ENCODE measurements around the gene LPCAT2.

Gene LPCAT2

GRCh38 chr16:55508941-55509931, at the start of gene LPCAT2:
Gene LPCAT2, plus strand, starts transcription at chr16:55509072. Its CDS starts 110 bp downstream, at chr16:55509182.
- peaks cover 3% of the 10 kb centered on the region for H3K4me1 Mint-ChIP-seq (ENCODE audit: low read depth)
- peaks cover 19% of the 10 kb centered on the region for H3K27me3 Mint-ChIP-seq
- H3K36me3 Mint-ChIP-seq, result no peaks in the 10 kb centered on the region
- H3K9me3 Mint-ChIP-seq (ENCODE audit: low read depth), result peaks cover 9% of the 10 kb centered on the region
- peak within 1 kb of the TSS; percentile 75 for H3K4me3 Mint-ChIP-seq
- no peak within 1 kb of the TSS for H3K27ac Mint-ChIP-seq

- Mint-ChIP-seq H3K36me3 (no peaks in the 10 kb centered on the region), H3K9me3 (ENCODE audit: low read depth) (no peaks in the 10 kb centered on the region), H3K4me3 (no peak overlapping the region), H3K4me1 (ENCODE audit: low read depth) (no peaks in the 10 kb centered on the region), H3K27ac (no peak overlapping the region), H3K27me3 (peaks cover 4% of the 10 kb centered on the region)
Measured at GRCh38 chr16:55462241-55462640, 46.6 kb upstream of the LPCAT2 start.

- no peaks in the 10 kb centered on the region for H3K36me3 Mint-ChIP-seq
- H3K4me1 Mint-ChIP-seq (ENCODE audit: low read depth), result no peaks in the 10 kb centered on the region
- no peak overlapping the region for H3K4me3 Mint-ChIP-seq
- no peak overlapping the region for H3K27ac Mint-ChIP-seq
- H3K9me3 Mint-ChIP-seq (ENCODE audit: low read depth), result no peaks in the 10 kb centered on the region
- H3K27me3 Mint-ChIP-seq, result peaks cover 4% of the 10 kb centered on the region
Measured at GRCh38 chr16:55464375-55464774, 44.5 kb upstream of the LPCAT2 start.

DNA sequence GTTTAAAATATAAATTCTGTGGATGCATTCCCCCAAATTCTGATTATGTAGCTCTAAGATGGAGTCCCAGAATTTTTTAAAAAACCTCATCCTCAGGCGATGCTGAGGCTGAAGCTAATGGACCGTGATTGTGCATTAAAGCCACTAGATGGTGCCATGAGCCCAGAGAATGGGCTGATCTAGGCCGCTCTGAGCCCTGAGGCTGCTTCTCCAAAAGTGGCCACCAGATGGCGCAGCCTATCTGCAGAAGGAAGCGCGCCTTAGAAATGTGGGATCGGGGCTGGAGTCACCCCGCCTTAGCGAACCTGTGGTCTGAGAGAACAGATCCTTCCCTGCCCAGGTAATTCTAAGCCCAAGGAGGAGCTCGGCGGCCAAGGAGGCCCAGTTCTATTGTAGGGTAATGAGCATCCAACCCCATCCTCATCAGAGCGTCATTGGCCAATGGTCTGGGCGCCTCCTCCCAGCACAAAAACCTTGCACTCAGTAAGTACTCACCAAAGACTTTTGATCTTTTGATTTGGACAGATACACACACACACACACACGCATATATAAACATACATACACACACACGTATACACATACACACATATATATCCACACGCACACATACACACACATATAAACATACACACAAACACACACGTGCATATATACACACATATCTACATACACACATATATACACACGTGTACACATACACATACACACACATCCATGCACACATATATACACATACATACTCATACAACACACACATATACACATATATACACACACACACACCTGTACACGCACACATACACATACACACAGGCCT, 43.6 kb upstream of the LPCAT2 start:
- no peak overlapping the region for H3K4me3 Mint-ChIP-seq
- no peaks in the 10 kb centered on the region for H3K9me3 Mint-ChIP-seq (ENCODE audit: low read depth)
- no peaks in the 10 kb centered on the region for H3K36me3 Mint-ChIP-seq
- no peaks in the 10 kb centered on the region for H3K4me1 Mint-ChIP-seq (ENCODE audit: low read depth)
- peaks cover 4% of the 10 kb centered on the region for H3K27me3 Mint-ChIP-seq
- H3K27ac Mint-ChIP-seq, result no peak overlapping the region

- Mint-ChIP-seq H3K27ac (no peak overlapping the region), H3K9me3 (ENCODE audit: low read depth) (no peaks in the 10 kb centered on the region), H3K27me3 (peaks cover 4% of the 10 kb centered on the region), H3K4me3 (no peak overlapping the region), H3K36me3 (no peaks in the 10 kb centered on the region), H3K4me1 (ENCODE audit: low read depth) (no peaks in the 10 kb centered on the region)
Measured at GRCh38 chr16:55466209-55466608, 42.7 kb upstream of the LPCAT2 start.

GRCh38 chr16:55467898-55468297, 41.0 kb upstream of the LPCAT2 start:
- Mint-ChIP-seq H3K9me3 (ENCODE audit: low read depth) (no peaks in the 10 kb centered on the region), H3K27me3 (peaks cover 6% of the 10 kb centered on the region), H3K36me3 (no peaks in the 10 kb centered on the region), H3K4me1 (ENCODE audit: low read depth) (peaks cover 2% of the 10 kb centered on the region), H3K27ac (no peak overlapping the region), H3K4me3 (no peak overlapping the region)

DNA sequence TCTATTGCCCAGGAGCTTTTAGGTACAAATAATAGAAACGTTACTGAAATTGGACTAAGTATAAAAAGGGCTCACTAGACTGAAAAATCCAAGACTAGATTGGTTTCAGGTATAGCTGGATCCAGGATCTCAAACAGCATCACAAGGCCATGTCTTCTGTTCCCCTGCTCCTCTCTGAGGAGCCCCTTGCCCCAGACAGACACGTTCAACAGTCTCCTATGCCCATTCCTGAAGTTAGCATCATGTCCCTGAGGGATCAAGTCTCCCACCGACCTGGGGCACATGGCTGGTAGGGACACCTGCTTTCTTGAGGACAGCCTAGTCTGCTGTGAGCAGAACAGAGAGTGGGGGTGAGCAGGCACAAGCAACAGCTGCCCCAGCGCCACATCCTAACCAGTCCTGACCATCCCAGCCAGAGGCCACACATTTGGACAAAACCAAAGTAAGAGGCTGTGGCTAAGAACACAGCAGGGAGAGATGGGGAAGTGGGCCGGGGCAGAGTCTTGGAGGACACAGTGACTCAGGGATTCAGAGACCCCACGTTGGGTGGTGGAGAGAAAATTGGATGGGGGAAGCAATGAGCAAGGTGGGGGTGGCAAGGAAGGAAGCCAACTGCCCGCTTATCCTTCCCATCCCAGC, 40.4 kb upstream of the LPCAT2 start:
- Mint-ChIP-seq H3K4me1 (ENCODE audit: low read depth) (peaks cover 2% of the 10 kb centered on the region), H3K4me3 (no peak overlapping the region), H3K36me3 (no peaks in the 10 kb centered on the region), H3K9me3 (ENCODE audit: low read depth) (no peaks in the 10 kb centered on the region), H3K27ac (no peak overlapping the region), H3K27me3 (peaks cover 6% of the 10 kb centered on the region)

DNA sequence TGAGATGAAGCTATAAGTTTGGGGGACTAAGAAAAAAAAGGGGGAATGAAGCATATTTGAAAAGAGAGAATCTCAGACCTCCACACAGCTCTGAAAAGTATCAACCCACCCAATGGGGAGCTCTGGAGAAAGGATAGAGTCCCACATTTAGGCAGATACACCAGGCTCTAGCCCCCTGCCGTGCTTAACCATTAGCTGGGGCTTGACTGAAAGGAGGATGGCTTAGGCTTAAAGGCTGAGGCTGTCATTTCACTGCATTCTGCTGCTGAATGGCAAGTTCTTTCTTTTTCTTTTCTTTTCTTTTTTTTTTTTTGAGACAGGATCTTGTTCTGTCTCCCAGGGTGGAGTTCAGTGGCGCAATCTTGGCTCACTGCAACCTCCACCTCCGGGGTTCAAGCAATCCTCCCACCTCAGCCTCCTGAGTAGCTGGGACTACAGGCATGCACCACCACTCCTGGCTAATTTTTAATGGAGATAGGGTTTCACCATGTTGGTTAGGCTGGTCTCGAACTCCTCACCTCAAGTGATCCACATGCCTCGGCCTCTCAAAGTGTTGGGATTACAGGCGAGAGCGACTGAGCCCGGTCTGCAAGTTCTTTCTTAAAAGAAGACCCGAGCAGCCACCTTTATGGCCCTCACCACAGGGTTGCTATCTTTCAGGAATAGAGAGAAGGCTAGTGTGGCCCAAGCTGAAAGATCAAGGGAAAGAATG, 38.9 kb upstream of the LPCAT2 start:
- no peak overlapping the region for H3K27ac Mint-ChIP-seq
- H3K27me3 Mint-ChIP-seq, result peaks cover 2% of the 10 kb centered on the region
- no peak overlapping the region for H3K4me3 Mint-ChIP-seq
- no peaks in the 10 kb centered on the region for H3K36me3 Mint-ChIP-seq
- peaks cover 2% of the 10 kb centered on the region for H3K4me1 Mint-ChIP-seq (ENCODE audit: low read depth)
- H3K9me3 Mint-ChIP-seq (ENCODE audit: low read depth), result no peaks in the 10 kb centered on the region

- Mint-ChIP-seq H3K4me1 (ENCODE audit: low read depth) (peaks cover 2% of the 10 kb centered on the region), H3K27ac (no peak overlapping the region), H3K27me3 (peaks cover 2% of the 10 kb centered on the region), H3K9me3 (ENCODE audit: low read depth) (no peaks in the 10 kb centered on the region), H3K4me3 (no peak overlapping the region), H3K36me3 (no peaks in the 10 kb centered on the region)
Measured at GRCh38 chr16:55470533-55471371, 38.1 kb upstream of the LPCAT2 start.

GRCh38 chr16:55471448-55472097, 37.3 kb upstream of the LPCAT2 start:
- no peak overlapping the region for H3K4me3 Mint-ChIP-seq
- no peaks in the 10 kb centered on the region for H3K9me3 Mint-ChIP-seq (ENCODE audit: low read depth)
- peaks cover 2% of the 10 kb centered on the region for H3K27me3 Mint-ChIP-seq
- no peaks in the 10 kb centered on the region for H3K36me3 Mint-ChIP-seq
- no peak overlapping the region for H3K27ac Mint-ChIP-seq
- H3K4me1 Mint-ChIP-seq (ENCODE audit: low read depth), result peaks cover 2% of the 10 kb centered on the region

GRCh38 chr16:55473587-55473986, 35.3 kb upstream of the LPCAT2 start:
- Mint-ChIP-seq H3K9me3 (ENCODE audit: low read depth) (no peaks in the 10 kb centered on the region), H3K36me3 (no peaks in the 10 kb centered on the region), H3K27ac (no peak overlapping the region), H3K4me1 (ENCODE audit: low read depth) (peaks cover 2% of the 10 kb centered on the region), H3K4me3 (no peak overlapping the region), H3K27me3 (peaks cover 10% of the 10 kb centered on the region)

GRCh38 chr16:55474821-55475220, 34.1 kb upstream of the LPCAT2 start:
- Mint-ChIP-seq H3K36me3 (no peaks in the 10 kb centered on the region), H3K27ac (no peak overlapping the region), H3K4me3 (no peak overlapping the region), H3K9me3 (ENCODE audit: low read depth) (no peaks in the 10 kb centered on the region), H3K4me1 (ENCODE audit: low read depth) (peaks cover 6% of the 10 kb centered on the region), H3K27me3 (peaks cover 16% of the 10 kb centered on the region)

GRCh38 chr16:55475919-55476318, 33.0 kb upstream of the LPCAT2 start:
- Mint-ChIP-seq H3K9me3 (ENCODE audit: low read depth) (no peaks in the 10 kb centered on the region), H3K27ac (no peak overlapping the region), H3K4me3 (no peak overlapping the region), H3K4me1 (ENCODE audit: low read depth) (peaks cover 6% of the 10 kb centered on the region), H3K27me3 (peaks cover 21% of the 10 kb centered on the region), H3K36me3 (no peaks in the 10 kb centered on the region)
